ENCODE data around the gene DOK6.
"Not testable (repeated sequence)": the region's sequence is repeated elsewhere in the genome, so short reads cannot be mapped to it uniquely, and the experiment has no call there.

Gene DOK6

GRCh38 chr18:69879051-69879450 lies 478.4 kb downstream of the DOK6 start:
- FAIRE-seq: not testable (repeated sequence)

- no peak for FAIRE-seq
These were observed 479.4 kb downstream of the DOK6 start for GRCh38 chr18:69880083-69880482.

GRCh38 chr18:69882965-69883668 lies 482.4 kb downstream of the DOK6 start:
- no peak for FAIRE-seq

GRCh38 chr18:69883781-69884180 lies 483.1 kb downstream of the DOK6 start:
- FAIRE-seq: no peak

- FAIRE-seq: no peak
These were observed 484.7 kb downstream of the DOK6 start for GRCh38 chr18:69885355-69885754.

- FAIRE-seq: no peak
These were observed 485.3 kb downstream of the DOK6 start for GRCh38 chr18:69885841-69886531.

GRCh38 chr18:69887256-69887655 lies 486.6 kb downstream of the DOK6 start:
- no peak for FAIRE-seq

- no peak for FAIRE-seq
These were observed 488.3 kb downstream of the DOK6 start for GRCh38 chr18:69889009-69889408.

- FAIRE-seq: no peak
These were observed 489.9 kb downstream of the DOK6 start for GRCh38 chr18:69890558-69890957.

- FAIRE-seq: no peak
These were observed 493.8 kb downstream of the DOK6 start for GRCh38 chr18:69894467-69894866.

GRCh38 chr18:69895066-69896047 lies 494.7 kb downstream of the DOK6 start:
- no peak for FAIRE-seq

GRCh38 chr18:69897397-69898108 lies 496.9 kb downstream of the DOK6 start:
- no peak for FAIRE-seq

- no peak for FAIRE-seq
These were observed 497.7 kb downstream of the DOK6 start for GRCh38 chr18:69898241-69898861.
